Pancreas (tissue), 10 donors: Measurements from ENCODE around the gene DIP2B. TPM values are rescaled to one million over a fixed set of nuclear protein-coding genes. Genes with fewer than 3 reads are reported as not detected.

Experiments used
- ATAC-seq, 4 donors: fragments of 200-7000 bp; cut with Tn5 transposase; one replicate each; pipeline versions ENCODE4 v1.8.0 to v1.9.1; 2020; ENCODE audit warnings: mild to moderate bottlenecking in 4 of 4, moderate library complexity in 4 of 4
- DNase-seq, 6 donors: peaks; one replicate each; pipeline ENCODE4 v3.0.0-alpha.2; 2020
- FAIRE-seq: peaks from 2 replicates; lab custom pipeline; 2012; peaks lifted over from hg19 to GRCh38; lab: Jason Lieb, UNC
- H3K27ac ChIP-seq, 4 donors: fragments of 200-600 bp; sonication (generic); 1 replicate in 3 of 4; 2 replicates in 1 of 4; pipeline versions ENCODE4 v1.5.0 to v1.8.0; 2020
- H3K27me3 ChIP-seq, 4 donors: fragments of 200-600 bp; one replicate each; pipeline ENCODE4 v1.8.0; 2021
- H3K36me3 ChIP-seq, 3 donors: fragments of 200-600 bp; sonication (generic) in 1 of 3; one replicate each; pipeline versions ENCODE4 v1.5.0 to v1.8.0; 2020 to 2021
- H3K4me1 ChIP-seq, 3 donors: fragments of 200-600 bp; one replicate each; pipeline ENCODE4 v1.8.0; 2021
- H3K4me3 ChIP-seq, 4 donors: fragments of 200-600 bp; sonication (generic) in 2 of 4; one replicate each; pipeline versions ENCODE4 v1.5.0 to v1.8.0; 2020 to 2021
- H3K9me3 ChIP-seq, 4 donors: fragments of 200-600 bp; one replicate each; pipeline ENCODE4 v1.8.0; 2021
- WGBS, 2 donors: extraction: QIAGEN DNeasy Blood & Tissue Kit; methylation state at CpG; one replicate each; pipeline ENCODE4 v1.1.7; 2013; 5-methylcytosine and 5-hydroxymethylcytosine counted together
- intact Hi-C, 3 donors: fragments of 100-400 bp; cut with DNase I; formaldehyde crosslinking; loops; one replicate each; pipeline versions ENCODE4 v1.11.1 to v1.14.2; 2022
- polyA plus RNA-seq, 2 donors: library from polyadenylated mRNA; stranded (reverse); fragments of 200-250 nt; gene quantifications; one replicate each; pipeline ENCODE4 v1.2.3, GENCODE V29; 2013
- total RNA-seq, 6 donors: library from RNA; stranded (reverse); fragmentation: NEBNext Ultra II Directional in 4 of 6; extraction: Animal tissue kit (Norgen Biotek cat#: 25700) in 4 of 6; gene quantifications; one replicate each; pipeline versions ENCODE4 v1.2.1 to v1.2.4, GENCODE V29; 2021 to 2023
- TF ChIP-seq, protein P1 (sequence below), 4 donors: fragments of 200-600 bp; sonication (generic) in 3 of 4; IDR thresholded peaks; one replicate each; pipeline versions ENCODE4 v1.5.0 to v1.8.0; 2021; ENCODE audit warnings: antibody characterized with exemption in 4 of 4
- donor health status: healthy with polysubstance abuse.
- donor health status: DM: no; HTN: no; CAD: no; lungs with moderate emphysema.
- donor health status: DM: no; HTN: no; CAD: no.
- donor health status: control.
- donor health status: control.
- donor health status: Bipolar disorder and iron deficiency.
- donor health status: DM: yes; HTN: yes; CAD: no.
- donor health status: DM: no; HTN: no; CAD: no.
- donor health status: DM: no; HTN: no; CAD: no.
- donor health status: DM: yes; HTN: yes; CAD: no.

Gene DIP2B
- total and polyA plus RNA-seq, 8 donors, result 3.2 to 15.9 (median 9.2) TPM

DNA sequence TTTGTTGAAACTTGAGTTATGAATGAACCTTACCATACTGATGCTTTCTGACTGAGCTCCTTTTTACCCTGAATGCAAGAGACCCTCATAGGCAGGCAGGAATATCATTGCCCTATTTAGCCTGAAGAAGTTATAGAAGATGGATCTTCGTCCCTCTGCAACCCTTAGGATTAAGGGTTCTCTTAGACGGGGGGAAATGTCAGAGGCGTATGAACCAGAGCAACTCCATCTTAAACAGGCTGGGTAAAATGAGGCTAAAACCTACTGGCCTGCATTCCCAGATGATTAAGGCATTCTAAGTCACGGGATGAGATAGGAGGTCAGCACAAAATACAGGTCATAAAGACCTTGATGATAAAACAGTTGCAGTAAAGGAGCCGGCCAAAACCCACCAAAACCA lies 266.6 kb downstream of the DIP2B start:
- Histone ChIP-seq H3K9me3 (no peaks in the 10 kb centered on the region), H3K27me3 (no peaks in the 10 kb centered on the region), H3K4me3 (no peak overlapping the region), H3K36me3 (no peaks in the 10 kb centered on the region), H3K4me1 (peaks cover 0 to 5% (median 0%) of the 10 kb centered on the region in 3 donors), H3K27ac (no peak overlapping the region)
- FAIRE-seq (no peak), ATAC-seq (no peak), DNase-seq (no peak)
- intact Hi-C loops, result no loop called here
- TF ChIP-seq, protein P1, sequence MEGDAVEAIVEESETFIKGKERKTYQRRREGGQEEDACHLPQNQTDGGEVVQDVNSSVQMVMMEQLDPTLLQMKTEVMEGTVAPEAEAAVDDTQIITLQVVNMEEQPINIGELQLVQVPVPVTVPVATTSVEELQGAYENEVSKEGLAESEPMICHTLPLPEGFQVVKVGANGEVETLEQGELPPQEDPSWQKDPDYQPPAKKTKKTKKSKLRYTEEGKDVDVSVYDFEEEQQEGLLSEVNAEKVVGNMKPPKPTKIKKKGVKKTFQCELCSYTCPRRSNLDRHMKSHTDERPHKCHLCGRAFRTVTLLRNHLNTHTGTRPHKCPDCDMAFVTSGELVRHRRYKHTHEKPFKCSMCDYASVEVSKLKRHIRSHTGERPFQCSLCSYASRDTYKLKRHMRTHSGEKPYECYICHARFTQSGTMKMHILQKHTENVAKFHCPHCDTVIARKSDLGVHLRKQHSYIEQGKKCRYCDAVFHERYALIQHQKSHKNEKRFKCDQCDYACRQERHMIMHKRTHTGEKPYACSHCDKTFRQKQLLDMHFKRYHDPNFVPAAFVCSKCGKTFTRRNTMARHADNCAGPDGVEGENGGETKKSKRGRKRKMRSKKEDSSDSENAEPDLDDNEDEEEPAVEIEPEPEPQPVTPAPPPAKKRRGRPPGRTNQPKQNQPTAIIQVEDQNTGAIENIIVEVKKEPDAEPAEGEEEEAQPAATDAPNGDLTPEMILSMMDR (IDR thresholded peaks at IDR 0.05), result no peak
- 95 to 99% methylated on average over 5 of the region's 5 CpGs for WGBS, 2 donors

DNA sequence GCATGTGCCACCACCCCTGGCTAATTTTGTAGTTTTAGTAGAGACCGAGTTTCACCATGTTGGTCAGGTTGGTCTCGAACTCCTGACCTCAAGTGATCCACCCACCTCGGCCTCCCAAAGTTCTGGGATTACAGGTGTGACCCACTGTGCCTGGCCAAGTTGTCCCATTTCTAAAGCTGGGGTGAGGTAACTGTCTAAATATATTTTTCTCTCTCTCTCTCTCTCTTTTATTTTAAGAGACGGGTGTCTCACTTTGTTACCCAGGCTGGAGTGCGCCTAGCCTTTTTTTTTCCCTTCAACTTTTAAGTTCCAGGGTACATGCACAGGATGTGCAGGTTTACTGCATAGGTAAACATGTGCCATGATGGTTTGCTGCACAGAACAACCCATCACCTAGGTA lies 267.7 kb downstream of the DIP2B start:
- FAIRE-seq, result no peak
- H3K27me3 ChIP-seq, result no peaks in the 10 kb centered on the region
- TF ChIP-seq, protein P1 (IDR thresholded peaks at IDR 0.05), result no peak
- no peak overlapping the region for H3K27ac ChIP-seq
- H3K4me1 ChIP-seq, result peaks cover 0 to 5% (median 0%) of the 10 kb centered on the region in 3 donors
- no peak for ATAC-seq
- no peaks in the 10 kb centered on the region for H3K9me3 ChIP-seq
- no peaks in the 10 kb centered on the region for H3K36me3 ChIP-seq
- WGBS, 2 donors, result 94 to 95% methylated on average over 5 of the region's 5 CpGs
- DNase-seq, result no peak
- H3K4me3 ChIP-seq, result no peak overlapping the region
- intact Hi-C loops, result no loop called here

DNA sequence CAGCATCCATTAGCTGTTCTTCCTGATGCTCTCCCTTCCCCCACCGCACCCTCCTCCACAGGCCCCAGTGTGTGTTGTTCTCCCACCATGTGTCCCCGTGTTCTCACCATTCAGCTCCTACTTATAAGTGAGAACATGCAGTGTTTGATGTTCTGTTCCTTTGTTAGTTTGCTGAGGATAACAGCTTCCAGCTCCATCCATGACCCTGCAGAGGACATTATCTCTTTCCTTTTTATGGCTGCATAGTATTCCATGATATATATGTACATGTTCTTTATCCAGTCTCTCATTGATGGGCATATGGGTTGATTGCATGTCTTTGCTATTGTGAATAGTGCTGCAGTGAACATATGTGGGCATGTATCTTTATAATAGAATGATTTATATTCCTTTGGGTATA lies 268.1 kb downstream of the DIP2B start:
- no peak for FAIRE-seq
- WGBS, 2 donors, result 95 to 99% methylated on average over 2 of the region's 2 CpGs
- intact Hi-C loops, result no loop called here

DNA sequence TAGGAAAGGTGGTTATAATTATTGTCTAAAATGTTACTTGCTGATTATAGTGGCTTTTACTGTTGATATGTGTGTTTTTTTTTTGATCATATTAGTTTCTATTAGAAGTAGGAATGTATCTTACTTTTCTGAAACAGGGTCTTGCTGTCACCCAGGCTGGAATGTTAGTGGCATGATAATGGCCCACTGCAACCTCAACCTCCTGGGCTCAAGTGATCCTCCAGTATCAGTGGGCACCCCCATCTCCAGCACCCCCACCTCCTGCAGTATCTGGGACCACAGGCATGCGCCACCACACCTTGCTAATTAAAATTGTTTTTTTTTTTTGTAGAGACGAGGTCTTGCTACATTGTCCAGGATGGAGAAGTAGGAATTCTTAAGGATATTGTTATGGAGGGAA lies 270.5 kb downstream of the DIP2B start:
- H3K27ac ChIP-seq, result no peak overlapping the region
- FAIRE-seq (no peak), DNase-seq (no peak), ATAC-seq (no peak)
- intact Hi-C loops, result no loop called here
- H3K27me3 ChIP-seq, result no peaks in the 10 kb centered on the region
- no peaks in the 10 kb centered on the region for H3K9me3 ChIP-seq
- 92 to 93% methylated on average over 2 of the region's 2 CpGs for WGBS, 2 donors
- no peaks in the 10 kb centered on the region for H3K4me1 ChIP-seq
- no peaks in the 10 kb centered on the region for H3K36me3 ChIP-seq
- H3K4me3 ChIP-seq, result no peak overlapping the region
- TF ChIP-seq, protein P1 (IDR thresholded peaks at IDR 0.05), result no peak

More for the DNA sequence above, 268.1 kb downstream of the DIP2B start:
- TF ChIP-seq, protein P1 (IDR thresholded peaks at IDR 0.05), result no peak
- H3K36me3 ChIP-seq, result no peaks in the 10 kb centered on the region
- H3K27me3 ChIP-seq, result no peaks in the 10 kb centered on the region
- ATAC-seq, result no peak
- H3K4me3 ChIP-seq, result no peak overlapping the region
- peaks cover 0 to 5% (median 0%) of the 10 kb centered on the region in 3 donors for H3K4me1 ChIP-seq
- no peaks in the 10 kb centered on the region for H3K9me3 ChIP-seq
- DNase-seq, result no peak
- H3K27ac ChIP-seq, result no peak overlapping the region

DNA sequence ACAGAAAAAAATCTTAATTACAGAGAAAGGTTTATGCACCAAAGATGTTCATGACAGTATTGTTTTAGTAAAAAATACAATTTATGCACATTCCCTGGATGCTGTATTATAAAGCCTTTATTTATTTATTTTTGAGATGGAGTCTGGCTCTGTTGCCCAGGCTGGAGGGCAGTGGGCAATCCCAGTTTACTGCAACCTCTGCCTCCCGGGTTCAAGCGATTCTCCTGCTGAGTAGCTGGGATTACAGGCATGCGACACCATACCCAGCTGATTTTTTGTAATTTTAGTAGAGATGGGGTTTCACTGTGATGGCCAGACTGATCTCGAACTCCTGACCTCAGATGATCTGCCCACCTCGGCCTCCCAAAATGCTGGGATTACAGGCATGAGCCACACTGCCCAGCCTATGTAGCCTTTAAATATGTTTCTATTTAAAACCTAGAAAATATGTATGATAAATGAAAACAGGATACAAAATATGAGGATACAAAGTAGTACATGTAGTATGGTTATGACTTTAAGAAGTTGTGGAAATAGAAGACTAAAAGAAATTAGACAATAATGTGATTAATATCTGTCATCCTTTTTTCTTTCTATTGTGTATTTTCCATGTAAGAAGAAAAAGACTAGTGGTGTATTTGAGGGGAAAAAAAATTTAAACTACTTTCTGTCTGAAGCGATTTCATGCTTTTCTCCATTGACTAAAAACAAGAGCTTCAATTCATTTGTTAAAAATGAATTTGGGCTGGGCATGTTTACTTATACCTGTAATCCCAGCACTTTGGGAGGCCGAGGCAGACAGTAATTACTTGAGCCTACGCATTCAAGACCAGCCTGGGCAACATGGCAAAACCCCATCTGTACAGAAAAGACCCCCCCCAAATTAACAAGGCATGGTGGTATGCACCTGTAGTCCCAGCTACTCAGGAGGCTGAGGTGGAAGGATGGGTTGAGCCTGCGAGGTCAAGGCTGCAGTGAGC lies 272.3 kb downstream of the DIP2B start:
- DNase-seq (no peak), FAIRE-seq (no peak), ATAC-seq (no peak)
- no peak overlapping the region for H3K27ac ChIP-seq
- no peak overlapping the region for H3K4me3 ChIP-seq
- TF ChIP-seq, protein P1 (IDR thresholded peaks at IDR 0.05), result no peak
- H3K36me3 ChIP-seq, result peaks cover 0 to 14% (median 4%) of the 10 kb centered on the region in 3 donors
- no peaks in the 10 kb centered on the region for H3K27me3 ChIP-seq
- no peaks in the 10 kb centered on the region for H3K4me1 ChIP-seq
- WGBS, 2 donors, result 89 to 93% methylated on average over 9 of the region's 9 CpGs
- intact Hi-C loops, result no loop called here
- no peaks in the 10 kb centered on the region for H3K9me3 ChIP-seq
